Right renal pelvis (tissue), 4 donors: ENCODE measurements around the gene PGAM4. TPM values are rescaled to one million over a fixed set of nuclear protein-coding genes. Genes with fewer than 3 reads are reported as not detected.
"Not testable (repeated sequence)": the region's sequence is repeated elsewhere in the genome, so short reads cannot be mapped to it uniquely, and the experiment has no call there.

Source experiments
- DNase-seq, 4 donors: peaks; one replicate each; pipeline ENCODE4 v3.0.0-alpha.2; 2013; ENCODE audit warnings: low read depth in 4 of 4, low spot score in 3 of 4, missing footprints in 1 of 4
- polyA plus RNA-seq, 4 donors: library from polyadenylated mRNA; unstranded; fragments of 120-200 nt; gene quantifications; one replicate each; pipeline ENCODE4 v1.2.1, GENCODE V29; 2013; ENCODE audit not compliant: insufficient read length in 4 of 4

The PGAM4 gene
- polyA plus RNA-seq, 4 donors, result 0.32 to 0.49 TPM; not detected in 2

GRCh38 chrX:77930581-77930980 is 38.9 kb downstream of the PGAM4 start:
- no peak for DNase-seq

- no peak for DNase-seq
Observed at GRCh38 chrX:77925764-77926163, 43.7 kb downstream of the PGAM4 start.

GRCh38 chrX:77924320-77924859 is 45.0 kb downstream of the PGAM4 start:
- DNase-seq, result no peak

GRCh38 chrX:77922787-77923186 is 46.7 kb downstream of the PGAM4 start:
- no peak for DNase-seq

- DNase-seq, result not testable (repeated sequence)
Observed at GRCh38 chrX:77919370-77919769, 50.1 kb downstream of the PGAM4 start.

- DNase-seq, result no peak
Observed at GRCh38 chrX:77918568-77918967, 50.9 kb downstream of the PGAM4 start.

Other genes with a start within 250 kb of the PGAM4 start
- 10 to 100 TPM; 72.0 to 92.0 (median 84.6) TPM for gene ATRX, start 183.4 kb downstream of the PGAM4 start, polyA plus RNA-seq
- gene MAGT1, start 74.2 kb downstream of the PGAM4 start, polyA plus RNA-seq, result 100 to 1,000 TPM in 3 of 4 donors, 10 to 100 TPM in 1; 88.5 to 104 (median 102) TPM
- gene COX7B, start 70.2 kb downstream of the PGAM4 start, polyA plus RNA-seq, result 100 to 1,000 TPM; 290 to 318 (median 312) TPM
- gene ATP7A, start 58.9 kb downstream of the PGAM4 start, polyA plus RNA-seq, result 10 to 100 TPM; 15.0 to 18.9 (median 16.9) TPM
- gene PGK1, start 134.6 kb upstream of the PGAM4 start, polyA plus RNA-seq, result 100 to 1,000 TPM; 370 to 410 (median 391) TPM
- 10 to 100 TPM; 45.9 to 61.6 (median 57.5) TPM for gene TAF9B, start 170.0 kb upstream of the PGAM4 start, polyA plus RNA-seq